ENCODE measurements around the gene GALNT13.

Gene GALNT13

DNA sequence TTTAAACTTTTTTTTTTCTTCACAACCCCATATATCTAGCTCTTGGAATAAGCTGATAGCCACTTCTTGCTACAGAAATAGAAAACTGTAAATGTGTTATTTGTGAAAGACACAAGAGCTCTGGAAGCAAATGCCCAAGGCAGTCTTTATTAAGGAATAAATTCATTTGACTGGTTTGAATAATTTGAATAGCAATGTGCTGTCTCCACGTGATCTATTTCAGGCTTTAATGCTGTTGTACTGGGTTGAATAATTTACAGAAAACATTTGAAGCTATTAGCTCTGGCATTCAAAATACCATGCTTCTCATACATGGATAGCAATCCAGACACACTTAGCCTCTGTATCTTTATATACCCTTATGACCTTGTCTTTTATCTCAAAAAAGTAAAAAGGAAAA lies 460.1 kb downstream of the GALNT13 start:
- DNase-seq: no peak

DNA sequence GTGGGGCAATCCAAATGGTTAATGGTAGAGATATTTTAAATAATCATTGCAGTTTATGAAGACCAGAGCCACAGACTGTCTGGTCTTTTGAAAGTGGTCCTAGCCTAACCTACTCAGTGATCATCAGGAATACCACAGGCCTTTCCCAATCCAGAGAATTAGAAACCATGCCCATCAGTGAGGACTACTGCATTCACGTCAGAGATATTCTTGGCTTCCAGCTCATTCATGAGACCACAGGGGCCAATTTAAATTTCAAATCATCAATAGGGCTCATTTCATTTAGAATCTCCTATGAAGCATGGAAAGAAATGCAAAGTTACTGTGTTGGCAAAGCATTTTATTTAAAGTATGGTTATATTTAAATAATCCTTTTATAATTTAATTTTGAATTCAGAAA lies 464.5 kb downstream of the GALNT13 start:
- DNase-seq: no peak

DNA sequence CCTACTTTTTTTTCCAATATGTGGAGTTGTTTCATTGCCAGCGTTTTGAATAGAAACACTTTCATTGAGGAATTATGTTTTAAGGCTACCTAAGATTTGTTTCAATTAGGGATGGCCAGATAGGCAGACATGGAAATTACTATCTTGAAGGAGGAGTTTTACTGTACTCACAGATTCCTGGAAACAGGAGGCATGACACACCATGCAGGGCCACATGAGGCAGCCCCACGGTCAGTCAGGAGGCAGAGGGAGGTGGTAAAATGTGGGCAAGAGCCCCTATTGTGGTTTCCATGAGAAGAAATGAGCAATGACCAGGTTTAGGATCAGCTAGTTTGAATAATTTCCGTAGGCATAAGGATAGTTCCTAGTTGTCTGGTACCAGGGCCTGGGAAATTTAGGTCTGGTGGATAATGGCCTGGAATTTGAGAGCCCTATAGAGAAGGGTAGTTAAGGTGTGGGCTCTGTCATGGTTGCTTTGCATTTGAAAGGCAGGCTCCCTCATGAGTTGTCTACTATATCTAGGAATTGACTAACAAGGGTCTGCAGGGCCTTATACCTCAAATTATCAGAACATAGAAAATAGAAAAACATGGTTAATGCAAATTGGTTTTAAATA lies 466.7 kb downstream of the GALNT13 start:
- no peak for DNase-seq

DNA sequence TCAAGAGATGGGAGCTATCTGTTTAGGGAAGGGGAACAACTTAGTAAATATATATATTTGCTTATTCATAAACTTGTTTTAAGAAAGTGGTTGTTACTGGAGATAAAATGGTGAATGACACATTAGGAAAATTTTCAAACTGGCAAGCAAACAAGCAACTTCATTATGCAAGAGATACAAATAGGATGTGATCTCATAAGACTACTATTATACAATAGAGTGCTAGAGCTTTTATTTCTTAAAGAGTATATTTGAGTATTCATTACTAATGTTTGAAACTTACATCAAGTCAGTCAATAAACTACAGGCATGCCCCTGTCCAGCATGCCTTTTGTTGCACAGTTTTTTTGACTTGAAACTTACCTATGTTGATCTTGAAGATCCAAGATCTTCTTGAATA lies 471.6 kb downstream of the GALNT13 start:
- no peak for DNase-seq

DNA sequence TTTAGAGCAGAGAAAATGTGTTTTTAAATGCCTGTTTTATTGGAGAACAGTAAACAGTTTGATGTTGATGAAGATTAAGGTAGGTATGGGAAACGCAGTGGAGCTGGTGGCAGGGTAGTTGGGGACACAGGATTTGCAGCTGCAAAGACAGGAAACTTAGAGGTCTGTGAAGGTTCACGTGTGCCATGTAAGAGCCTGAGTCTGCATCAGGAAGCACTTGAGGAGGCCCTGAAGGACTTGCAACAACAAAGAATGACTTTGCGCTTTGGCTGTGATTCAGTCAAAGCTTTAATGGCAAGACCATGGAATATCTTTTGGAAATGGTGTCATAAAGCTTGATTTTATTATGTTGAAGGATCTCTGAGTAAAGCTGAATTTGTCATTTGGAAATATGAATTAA lies 479.2 kb downstream of the GALNT13 start:
- no peak for DNase-seq

DNA sequence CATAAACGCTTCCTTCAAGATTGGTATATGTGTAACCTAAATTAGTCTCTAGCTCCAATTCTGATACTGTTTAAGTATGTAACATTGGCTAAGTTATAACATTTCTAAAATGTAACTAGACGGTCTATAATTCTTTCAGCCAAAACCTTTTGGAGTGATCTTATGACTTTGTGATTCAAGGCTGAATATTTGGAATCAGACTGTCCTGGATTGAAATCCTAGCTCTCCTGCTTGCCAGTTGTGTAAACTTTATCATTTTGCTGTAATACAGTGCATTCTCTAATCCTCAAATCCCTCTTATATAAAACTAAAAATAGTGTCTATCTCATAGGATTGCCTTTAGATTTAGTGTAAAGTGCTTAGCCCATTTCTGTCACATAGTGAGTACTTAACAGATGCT lies 489.6 kb downstream of the GALNT13 start:
- DNase-seq: no peak

DNA sequence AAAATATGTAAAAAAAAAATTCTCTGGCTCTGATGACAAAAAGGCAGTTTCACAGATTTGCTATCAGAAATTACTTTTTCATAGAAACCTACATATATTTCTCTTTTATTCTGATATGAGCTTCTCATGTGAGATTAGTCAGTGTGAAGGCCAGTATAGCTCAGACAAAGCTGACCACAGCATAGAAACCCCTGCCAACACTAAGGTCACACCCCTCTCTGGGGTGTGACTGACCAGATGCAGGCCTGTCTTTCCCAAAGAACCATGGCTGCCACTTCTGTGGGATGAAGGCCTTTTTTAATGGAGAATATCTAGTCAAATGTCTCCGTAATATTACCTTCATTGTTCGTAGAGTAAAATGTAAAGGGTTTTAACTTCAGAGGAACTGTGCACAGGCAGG lies 496.4 kb downstream of the GALNT13 start:
- DNase-seq: no peak

DNA sequence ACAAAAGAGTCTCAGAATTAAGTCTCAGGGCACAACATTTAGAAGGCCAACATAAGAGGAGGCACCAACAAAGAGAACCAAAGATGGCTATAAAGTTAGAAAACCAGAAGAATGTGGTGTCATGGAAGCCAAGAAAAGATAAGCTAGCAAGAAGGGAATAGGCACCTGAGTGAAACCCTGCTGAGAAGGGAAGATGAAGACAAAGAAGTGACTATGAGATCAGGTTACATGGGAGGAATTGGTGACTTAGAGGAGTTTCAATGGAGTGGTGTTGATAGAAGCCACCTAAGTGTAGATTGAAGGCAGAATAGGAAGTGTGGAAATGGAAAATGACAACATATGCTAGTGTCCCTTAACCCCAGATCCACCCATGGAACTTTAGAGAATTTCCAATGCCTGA lies 499.2 kb downstream of the GALNT13 start:
- no peak for DNase-seq

DNA sequence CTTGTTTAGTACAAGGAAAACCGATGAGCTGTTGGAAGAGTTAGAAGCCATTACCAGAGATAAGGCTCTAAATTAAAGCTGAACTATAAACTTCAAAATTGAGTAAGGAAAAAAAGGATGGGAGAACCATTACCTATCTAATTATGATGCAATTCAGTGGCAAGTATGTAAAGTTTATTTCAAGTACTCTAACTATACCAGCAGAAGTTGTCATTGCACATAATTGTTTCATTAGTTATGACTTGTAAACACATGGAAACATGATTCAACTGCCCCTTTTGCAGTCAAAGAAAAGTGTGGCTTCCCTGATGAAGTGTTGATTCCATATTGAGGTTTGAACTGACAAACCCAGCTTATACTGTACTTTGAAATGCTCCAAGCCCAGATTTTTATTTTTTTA lies 502.7 kb downstream of the GALNT13 start:
- DNase-seq: no peak

DNA sequence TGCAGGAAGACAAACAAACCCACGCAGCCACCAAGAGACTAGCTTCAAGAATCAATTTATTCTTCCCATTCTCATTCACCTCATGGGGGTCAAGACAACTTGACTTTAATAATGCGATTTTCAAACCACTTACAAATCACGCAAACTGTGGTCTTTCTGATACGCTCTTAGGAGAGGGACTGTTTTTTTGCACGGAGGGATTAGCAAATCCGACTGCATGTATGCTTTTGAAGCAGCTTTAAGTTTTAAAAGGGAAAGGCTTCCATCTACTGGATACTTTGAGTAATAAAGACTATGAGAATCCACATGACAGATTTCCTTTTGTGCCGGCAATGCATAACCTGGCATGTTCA lies 503.8 kb downstream of the GALNT13 start:
- DNase-seq: peak; percentile 3 to 13

DNA sequence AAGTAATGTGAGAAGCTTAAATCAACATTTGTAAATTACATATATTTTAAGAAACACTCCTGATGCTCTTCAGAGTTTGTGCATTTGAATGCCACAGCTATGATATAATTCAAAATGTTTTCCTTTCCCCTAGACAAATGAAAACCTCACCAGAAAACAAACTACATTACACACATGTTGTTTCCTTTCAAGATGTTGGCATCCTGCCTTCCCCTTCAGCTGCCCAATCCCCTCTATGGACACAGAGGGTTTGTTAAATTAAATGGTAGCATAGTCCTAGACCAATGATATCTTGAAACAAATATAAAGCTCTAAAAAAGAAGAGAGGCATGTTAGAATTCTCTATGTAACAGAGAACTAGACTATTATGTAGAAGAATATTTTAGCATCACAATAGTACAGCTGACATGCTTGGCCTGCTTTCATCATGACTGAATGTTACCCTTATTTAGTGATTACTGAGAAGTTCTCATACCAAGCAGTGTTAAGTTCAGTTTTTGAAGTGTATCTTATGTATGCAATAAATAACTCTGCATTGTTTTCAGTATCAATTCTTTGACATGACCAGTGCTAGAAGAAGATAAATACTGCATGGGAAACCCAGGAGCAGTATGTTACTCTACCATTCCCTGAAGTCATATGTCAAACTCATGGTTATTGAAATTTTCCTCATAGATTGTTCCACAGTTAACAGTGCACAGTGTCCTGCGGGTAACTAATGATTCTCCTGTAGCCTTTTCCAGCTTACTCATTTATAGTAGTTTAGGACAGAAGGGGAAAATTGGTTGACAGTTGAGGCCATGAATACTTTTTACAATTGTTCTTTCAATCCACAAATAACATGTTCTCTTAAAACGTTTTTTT lies 510.4 kb downstream of the GALNT13 start:
- no peak for DNase-seq

DNA sequence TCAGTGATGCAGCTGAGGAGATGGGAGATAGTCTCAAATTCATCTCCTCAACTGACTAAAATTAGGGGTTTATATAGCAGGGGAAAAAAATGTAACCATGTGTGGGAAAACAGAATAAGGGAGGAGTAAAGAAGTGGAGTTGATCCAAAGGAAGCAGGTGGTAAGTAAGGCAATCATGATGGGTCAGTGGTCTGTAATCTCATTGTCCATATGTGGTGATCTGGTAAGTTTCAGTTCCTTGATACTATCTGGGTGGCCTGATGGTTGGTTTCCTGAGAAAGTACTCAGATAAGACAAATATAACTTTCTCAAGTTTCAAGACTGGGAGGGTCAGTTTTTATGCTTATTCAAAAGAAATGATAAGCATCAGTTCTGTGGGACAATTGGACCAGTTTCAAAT lies 514.5 kb downstream of the GALNT13 start:
- DNase-seq: no peak

DNA sequence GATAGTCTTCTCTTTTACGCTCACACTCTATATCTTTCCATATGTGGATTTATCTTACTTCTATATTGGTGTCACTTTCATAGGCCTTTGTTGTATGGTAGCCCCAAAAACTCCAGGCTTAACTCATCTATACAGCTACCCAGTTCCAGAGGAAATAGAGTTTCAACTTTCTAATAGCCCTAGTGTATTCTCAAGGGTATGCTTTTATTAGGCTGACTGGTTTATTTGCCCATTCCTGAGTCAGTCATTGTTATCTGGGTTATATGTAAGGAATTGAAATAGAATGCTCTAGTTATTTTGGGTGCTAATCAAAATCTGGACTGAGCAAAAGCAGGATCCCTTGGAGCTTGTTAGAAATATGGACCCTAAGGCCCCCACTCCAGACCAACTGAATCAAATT lies 519.3 kb downstream of the GALNT13 start:
- DNase-seq: no peak

DNA sequence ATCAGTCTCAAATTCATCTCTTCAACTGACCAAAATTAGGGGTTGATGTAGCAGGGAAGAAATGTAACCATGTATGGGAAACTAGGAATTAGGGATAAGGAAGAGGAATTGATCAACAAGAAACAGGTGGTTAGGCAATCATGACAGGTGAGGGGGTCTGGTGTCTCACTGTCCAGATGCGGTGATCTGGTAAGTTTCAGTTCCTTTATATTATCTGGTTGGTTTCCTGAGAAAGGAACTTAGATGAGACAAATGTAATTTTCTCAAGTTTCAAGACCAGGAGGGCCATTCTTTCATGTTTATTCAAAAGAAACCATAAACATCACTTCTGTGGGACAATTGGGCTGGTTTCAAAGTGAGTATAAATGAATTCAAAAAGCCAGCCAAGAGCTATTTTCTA lies 520.5 kb downstream of the GALNT13 start:
- DNase-seq: no peak

DNA sequence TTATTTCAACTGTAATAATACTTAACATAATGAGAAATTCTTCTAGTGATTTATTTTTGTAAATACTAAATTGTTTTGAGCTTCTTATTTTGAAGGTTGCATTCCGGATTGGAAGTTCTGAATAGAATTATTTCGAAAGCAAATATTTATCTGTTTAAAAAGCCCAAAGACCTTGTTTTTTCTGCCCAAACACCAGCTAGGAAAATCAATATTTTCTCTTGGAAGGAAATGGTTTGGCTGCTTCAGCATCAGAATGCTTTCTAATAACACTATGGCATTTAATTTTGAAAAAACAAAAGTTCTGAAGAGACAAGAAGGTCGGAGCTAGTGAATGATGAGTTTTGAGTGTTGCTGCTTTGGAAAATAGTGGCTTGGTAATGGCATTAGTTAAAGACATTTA lies 522.9 kb downstream of the GALNT13 start:
- no peak for DNase-seq

DNA sequence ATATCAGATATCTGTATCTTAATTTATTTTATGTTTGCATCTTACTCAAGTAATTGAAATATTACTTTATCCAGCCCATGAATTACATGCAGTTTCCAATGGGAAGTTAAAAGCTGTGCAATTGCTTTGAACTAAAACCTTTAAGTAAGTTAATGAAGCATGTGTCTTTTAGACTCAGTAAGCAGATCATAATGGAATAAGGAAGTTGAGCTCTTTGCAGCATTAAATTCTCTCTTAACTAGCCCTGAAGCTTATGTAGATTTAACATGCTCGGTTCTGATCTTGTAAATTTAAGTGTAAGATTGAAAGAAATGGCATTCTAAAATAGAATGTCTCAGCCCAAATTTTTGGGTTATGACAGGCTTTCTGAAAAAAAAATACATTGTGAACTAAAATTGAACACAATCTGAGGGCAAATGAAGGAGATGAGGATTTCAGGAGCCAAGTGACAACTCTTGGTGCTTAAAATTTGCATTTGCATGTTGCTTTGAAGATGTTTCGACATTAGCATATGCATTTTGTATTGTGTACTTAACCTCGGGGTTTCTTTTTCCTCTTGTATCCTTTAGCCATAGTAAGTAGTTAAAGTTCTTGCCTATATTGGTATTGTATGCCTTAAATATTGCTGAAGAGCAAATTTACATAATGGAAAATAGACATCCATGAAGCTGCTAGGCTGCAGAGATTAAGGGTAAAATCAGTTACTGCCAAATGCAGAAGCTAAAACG lies 529.0 kb downstream of the GALNT13 start:
- no peak for DNase-seq

DNA sequence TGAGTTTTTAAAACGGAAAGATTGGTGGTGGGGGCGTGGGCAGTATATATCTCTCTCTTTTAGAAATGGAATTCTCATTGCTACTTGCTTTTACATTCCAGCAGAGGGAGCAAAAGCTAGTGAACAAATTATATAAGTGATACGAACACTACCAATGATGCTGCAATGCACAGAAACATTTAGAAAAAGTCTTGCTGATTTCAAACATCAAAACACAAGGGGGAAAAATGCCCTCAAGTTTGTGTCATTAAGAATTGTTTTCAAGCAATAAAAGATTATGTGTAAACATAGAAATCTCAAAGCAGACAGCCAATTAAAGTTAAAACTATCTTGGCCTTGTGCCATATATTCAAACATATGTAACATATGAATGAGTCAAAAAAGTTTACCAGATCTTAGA lies 530.5 kb downstream of the GALNT13 start:
- DNase-seq: peak in 1 of 2 experiments; percentile 6

DNA sequence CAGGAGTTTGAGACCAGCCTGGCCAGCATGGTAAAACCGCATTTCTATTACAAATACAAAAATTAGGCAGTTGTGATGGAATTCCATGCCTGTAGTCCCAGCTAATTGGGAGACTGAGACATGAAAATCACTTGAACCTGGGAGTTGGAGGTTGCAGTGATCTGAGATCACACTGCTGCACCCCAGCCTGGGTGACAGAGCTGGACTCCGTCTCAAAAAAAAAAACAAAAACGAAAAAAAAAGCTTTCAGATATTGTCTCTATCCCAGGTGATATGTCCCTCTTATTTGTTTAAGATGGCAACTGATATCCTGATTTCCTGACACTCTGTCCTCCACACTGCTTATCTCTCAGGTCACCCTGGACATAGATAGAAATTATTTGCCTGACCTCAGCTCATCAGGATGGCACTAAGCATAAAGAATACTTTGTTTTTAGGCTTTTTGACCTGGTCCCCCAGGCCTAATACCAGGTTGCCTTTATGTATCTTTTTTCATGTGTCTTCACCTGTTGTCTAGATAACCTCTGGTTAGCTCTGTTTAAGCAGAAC lies 531.6 kb downstream of the GALNT13 start:
- no peak for DNase-seq

DNA sequence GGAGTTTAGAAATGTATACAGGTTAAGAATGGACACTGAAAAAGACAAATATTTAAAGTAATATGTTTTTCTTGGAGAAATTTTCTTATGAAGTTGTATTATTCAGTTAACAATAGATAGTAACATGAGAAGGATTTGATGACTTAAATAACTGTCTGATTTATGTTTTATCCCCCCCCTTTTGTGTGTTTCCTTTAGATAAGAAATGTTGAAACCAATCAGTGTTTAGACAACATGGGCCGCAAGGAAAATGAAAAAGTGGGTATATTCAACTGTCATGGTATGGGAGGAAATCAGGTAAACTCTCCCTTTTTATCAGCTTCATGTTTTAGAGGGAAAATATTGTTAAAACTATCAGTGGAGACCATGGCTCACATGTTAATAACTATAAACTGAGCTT lies 537.1 kb downstream of the GALNT13 start:
- no peak for DNase-seq

DNA sequence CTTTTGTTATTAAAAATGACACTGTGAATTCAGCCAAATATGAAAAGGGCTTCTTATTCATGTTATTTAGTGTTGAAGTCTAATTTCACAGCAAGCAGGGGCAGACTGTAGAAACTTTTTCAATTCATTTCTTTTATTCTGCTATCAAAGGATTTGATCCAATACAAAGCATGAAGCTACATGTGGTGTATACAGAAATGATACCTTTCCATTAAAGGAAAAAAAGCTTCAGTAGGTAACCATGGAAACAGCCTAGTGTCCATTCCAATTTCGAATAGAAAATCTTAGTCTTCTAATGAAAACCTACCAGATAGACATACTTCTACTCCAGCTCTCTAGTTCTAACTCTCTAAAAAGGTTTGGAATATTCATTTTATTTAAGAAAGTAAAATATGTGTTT lies 550.5 kb downstream of the GALNT13 start:
- DNase-seq: no peak

DNA sequence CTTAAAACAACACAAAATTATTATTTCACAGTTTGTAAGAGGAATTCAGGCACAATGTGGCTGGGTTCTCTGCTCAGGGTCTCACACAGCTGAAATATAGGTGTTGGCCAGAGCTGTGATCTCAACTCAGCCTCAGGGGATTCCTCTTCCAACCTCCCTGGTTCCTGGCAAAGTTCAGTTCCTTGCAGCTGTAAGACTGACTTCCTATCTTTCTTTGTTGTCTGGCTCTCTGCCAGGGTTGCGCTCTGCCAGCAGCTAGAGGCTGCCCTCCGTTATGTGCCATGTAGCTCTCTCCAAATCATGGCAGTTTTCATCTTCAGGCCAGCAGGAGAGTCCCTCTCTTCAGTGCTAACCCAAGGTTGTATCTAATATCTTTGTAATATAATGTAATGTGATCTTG lies 554.3 kb downstream of the GALNT13 start:
- no peak for DNase-seq

DNA sequence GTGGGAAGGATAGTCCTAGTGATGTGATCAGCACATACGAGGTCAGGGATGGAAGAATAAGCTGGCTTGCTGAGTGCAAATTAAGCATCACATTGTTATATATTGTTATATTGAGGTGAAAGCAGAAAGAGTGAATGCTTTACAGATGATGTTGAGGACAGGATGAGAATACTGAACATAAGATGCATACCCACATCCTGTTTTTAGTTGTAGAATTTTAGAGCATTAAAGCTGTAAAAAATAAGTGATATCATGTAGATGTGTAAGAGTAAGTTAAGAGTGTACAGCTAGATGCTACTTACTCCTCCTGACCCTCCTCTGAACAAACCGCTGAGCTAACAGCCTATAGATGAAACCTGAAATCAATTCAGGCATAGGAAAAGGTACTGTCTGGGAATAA lies 555.7 kb downstream of the GALNT13 start:
- no peak for DNase-seq

DNA sequence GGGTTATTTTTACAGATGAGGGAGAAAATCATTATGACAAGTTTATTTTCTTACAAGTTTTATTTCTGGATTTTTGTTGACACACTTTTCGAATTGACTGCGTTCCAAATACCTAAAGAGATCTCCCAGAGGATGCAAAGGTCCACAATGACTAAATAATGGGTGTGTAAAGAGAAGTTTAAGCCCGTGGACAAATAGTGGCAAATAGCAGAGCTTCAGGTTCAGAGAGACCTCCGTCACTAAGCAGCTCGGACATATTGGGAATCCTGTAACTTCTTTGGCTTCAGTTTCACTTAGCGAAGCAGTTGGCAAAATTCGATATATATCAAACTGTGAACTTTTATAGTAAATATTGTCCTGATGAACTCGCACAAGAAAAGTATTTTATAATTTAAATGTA lies 556.3 kb downstream of the GALNT13 start:
- no peak for DNase-seq

DNA sequence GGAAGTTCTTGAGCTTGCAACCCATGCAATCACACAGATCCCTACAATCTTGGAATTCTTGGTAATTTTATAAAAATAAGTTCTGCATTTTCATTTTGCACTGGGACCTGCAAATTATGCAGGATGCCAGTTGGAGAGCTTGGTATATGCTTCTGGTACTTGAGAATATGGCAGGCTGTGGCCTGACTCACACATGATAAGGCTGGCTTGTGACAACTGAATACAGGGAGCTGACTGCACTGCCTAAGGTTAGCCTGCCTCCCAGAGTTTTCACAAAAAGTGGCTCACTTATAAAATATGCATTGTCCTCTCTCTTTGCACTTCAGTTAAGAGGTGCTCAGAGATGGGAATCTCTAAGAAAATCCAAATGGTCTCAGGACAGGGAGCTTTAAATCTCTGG lies 561.3 kb downstream of the GALNT13 start:
- no peak for DNase-seq
